Measurements from ENCODE around the gene FBH1. TPM values are rescaled to one million over a fixed set of nuclear protein-coding genes. Genes with fewer than 3 reads are reported as not detected.

Gene FBH1
- total and polyA plus RNA-seq, 4 donors, result 39.4 to 93.2 (median 63.8) TPM

DNA sequence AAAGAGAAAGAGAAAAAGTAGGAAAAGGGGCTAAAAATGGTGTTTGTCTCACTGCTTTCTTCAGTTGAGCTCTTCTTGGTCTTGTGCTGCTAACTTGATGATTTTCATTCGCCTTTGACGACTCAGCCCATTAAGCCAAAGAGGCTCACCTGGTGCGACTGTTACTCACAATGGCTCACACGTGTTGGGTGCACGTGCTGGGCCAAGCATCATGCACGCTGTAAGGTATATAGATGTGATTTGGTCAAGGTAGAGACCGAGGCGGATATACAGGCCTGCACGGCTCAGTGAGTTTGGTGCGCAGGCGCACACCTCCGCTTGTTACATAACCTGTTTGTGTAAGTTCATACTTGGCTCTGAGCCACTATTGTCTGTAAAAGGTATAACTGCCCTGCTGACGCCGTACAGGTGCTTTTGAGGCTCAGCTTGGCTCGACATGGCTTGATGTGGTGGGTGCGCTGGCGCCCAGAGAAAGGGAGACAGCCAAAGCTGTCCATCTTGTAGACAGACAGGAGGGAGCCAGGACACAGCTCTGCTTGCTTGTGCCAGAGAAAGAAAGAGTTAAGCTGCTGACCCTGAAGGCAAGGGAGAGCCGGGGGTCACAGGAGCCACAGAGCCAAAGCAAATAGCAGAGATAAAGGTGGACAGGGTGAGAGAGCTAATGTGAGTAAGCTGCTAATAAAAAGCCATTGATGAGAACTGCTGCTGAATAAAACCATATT lies 33.9 kb upstream of the FBH1 start:
- H3K9ac ChIP-seq (ENCODE audit: insufficient read depth in 1 of 2, low read length in 2 of 2), result no peak overlapping the region
- no peaks in the 10 kb centered on the region for H3K27me3 ChIP-seq (ENCODE audit: control insufficient read depth in 3 of 3, insufficient read depth in 3 of 3, low read length in 2 of 3)
- H3K9me3 ChIP-seq (ENCODE audit: control insufficient read depth in 4 of 4, insufficient read depth in 3 of 4, low read length in 3 of 4), result no peaks in the 10 kb centered on the region
- WGBS, 2 donors, result 76 to 90% methylated on average over 18 of the region's 18 CpGs
- H3K4me1 ChIP-seq (ENCODE audit: control insufficient read depth in 5 of 5, insufficient read depth in 5 of 5, low read length in 5 of 5), result peaks cover 0 to 6% (median 0%) of the 10 kb centered on the region in 5 donors
- TF ChIP-seq CTCF (IDR thresholded peaks at IDR 0.05; ENCODE audit: control extremely low read depth, extremely low read depth), result no peak
- ATAC-seq (ENCODE audit: insufficient read depth, low FRiP score), result no peak
- H3K36me3 ChIP-seq (ENCODE audit: control insufficient read depth in 4 of 4, insufficient read depth in 4 of 4, low read length in 4 of 4), result no peaks in the 10 kb centered on the region
- no peak overlapping the region for H3K27ac ChIP-seq (ENCODE audit: low read depth in 1 of 2, low read length in 1 of 2)
- DNase-seq, result no peak
- H3K4me3 ChIP-seq, result no peak overlapping the region

GRCh38 chr10:5856701-5857004 lies 33.4 kb upstream of the FBH1 start:
- 72 to 82% methylated on average over 7 of the region's 7 CpGs for WGBS, 2 donors
- Histone ChIP-seq H3K4me3 (no peak overlapping the region), H3K9ac (ENCODE audit: insufficient read depth in 1 of 2, low read length in 2 of 2) (no peak overlapping the region), H3K36me3 (ENCODE audit: control insufficient read depth in 4 of 4, insufficient read depth in 4 of 4, low read length in 4 of 4) (no peaks in the 10 kb centered on the region), H3K9me3 (ENCODE audit: control insufficient read depth in 4 of 4, insufficient read depth in 3 of 4, low read length in 3 of 4) (no peaks in the 10 kb centered on the region), H3K27ac (ENCODE audit: low read depth in 1 of 2, low read length in 1 of 2) (no peak overlapping the region), H3K27me3 (ENCODE audit: control insufficient read depth in 3 of 3, insufficient read depth in 3 of 3, low read length in 2 of 3) (no peaks in the 10 kb centered on the region), H3K4me1 (ENCODE audit: control insufficient read depth in 5 of 5, insufficient read depth in 5 of 5, low read length in 5 of 5) (peaks cover 0 to 6% (median 0%) of the 10 kb centered on the region in 5 donors)
- DNase-seq, result no peak
- TF ChIP-seq CTCF (IDR thresholded peaks at IDR 0.05; ENCODE audit: control extremely low read depth, extremely low read depth), result no peak
- no peak for ATAC-seq (ENCODE audit: insufficient read depth, low FRiP score)

DNA sequence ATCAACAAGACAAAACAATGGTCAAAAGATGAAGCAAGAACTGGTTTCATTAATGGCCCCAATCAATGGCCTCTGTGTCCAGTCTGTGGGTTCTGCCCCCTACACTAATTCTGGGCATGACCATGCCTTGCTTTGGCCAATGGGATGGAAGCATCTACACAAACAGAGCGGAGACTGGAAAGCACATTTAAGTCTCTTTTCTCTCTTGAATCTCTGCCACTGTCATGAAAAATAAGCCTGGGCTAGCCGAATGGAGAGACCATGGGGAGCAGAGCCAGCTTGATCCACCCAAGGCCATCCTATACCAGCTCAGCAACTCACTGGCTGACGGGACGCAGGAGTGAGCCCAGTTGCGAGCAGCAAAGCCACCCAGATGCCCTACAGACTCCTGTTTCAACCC lies 31.2 kb upstream of the FBH1 start:
- H3K27ac ChIP-seq (ENCODE audit: low read depth in 1 of 2, low read length in 1 of 2), result no peak overlapping the region
- no peak for TF ChIP-seq CTCF (IDR thresholded peaks at IDR 0.05; ENCODE audit: control extremely low read depth, extremely low read depth)
- H3K4me1 ChIP-seq (ENCODE audit: control insufficient read depth in 5 of 5, insufficient read depth in 5 of 5, low read length in 5 of 5), result peaks cover 0 to 6% (median 0%) of the 10 kb centered on the region in 5 donors
- no peak overlapping the region for H3K4me3 ChIP-seq
- no peak for ATAC-seq (ENCODE audit: insufficient read depth, low FRiP score)
- WGBS, 2 donors, result 94 to 96% methylated on average over 5 of the region's 5 CpGs
- H3K9me3 ChIP-seq (ENCODE audit: control insufficient read depth in 4 of 4, insufficient read depth in 3 of 4, low read length in 3 of 4), result peaks cover 0 to 3% (median 0%) of the 10 kb centered on the region in 4 donors
- H3K9ac ChIP-seq (ENCODE audit: insufficient read depth in 1 of 2, low read length in 2 of 2), result no peak overlapping the region
- no peaks in the 10 kb centered on the region for H3K27me3 ChIP-seq (ENCODE audit: control insufficient read depth in 3 of 3, insufficient read depth in 3 of 3, low read length in 2 of 3)
- no peaks in the 10 kb centered on the region for H3K36me3 ChIP-seq (ENCODE audit: control insufficient read depth in 4 of 4, insufficient read depth in 4 of 4, low read length in 4 of 4)
- no peak for DNase-seq

DNA sequence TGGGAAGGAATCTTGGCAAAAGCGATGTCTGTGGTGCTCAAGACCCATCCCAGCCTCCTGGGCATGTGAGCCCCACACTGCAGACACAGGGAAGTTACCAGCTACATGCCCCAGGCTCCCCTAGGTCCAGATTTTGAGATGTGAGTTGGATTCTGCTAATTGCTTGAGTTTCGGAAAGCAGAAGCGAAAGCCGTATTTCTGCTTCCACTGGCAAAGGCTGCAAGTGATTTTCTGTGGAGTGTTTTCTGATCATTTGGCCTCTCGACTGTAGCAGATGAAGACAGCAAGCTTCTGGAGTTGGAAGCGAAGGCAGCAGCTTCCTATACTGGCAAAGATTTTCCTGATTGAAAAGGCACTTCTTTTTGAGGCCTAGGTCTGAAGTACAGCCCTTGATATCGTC lies 30.0 kb upstream of the FBH1 start:
- ATAC-seq (ENCODE audit: insufficient read depth, low FRiP score) (no peak), DNase-seq (peak in 1 of 3 donors; percentile 26)
- no peak for TF ChIP-seq CTCF (IDR thresholded peaks at IDR 0.05; ENCODE audit: control extremely low read depth, extremely low read depth)
- Histone ChIP-seq H3K27ac (ENCODE audit: low read depth in 1 of 2, low read length in 1 of 2) (no peak overlapping the region), H3K36me3 (ENCODE audit: control insufficient read depth in 4 of 4, insufficient read depth in 4 of 4, low read length in 4 of 4) (no peaks in the 10 kb centered on the region), H3K4me1 (ENCODE audit: control insufficient read depth in 5 of 5, insufficient read depth in 5 of 5, low read length in 5 of 5) (peaks cover 0 to 6% (median 0%) of the 10 kb centered on the region in 5 donors), H3K27me3 (ENCODE audit: control insufficient read depth in 3 of 3, insufficient read depth in 3 of 3, low read length in 2 of 3) (no peaks in the 10 kb centered on the region), H3K9ac (ENCODE audit: insufficient read depth in 1 of 2, low read length in 2 of 2) (no peak overlapping the region), H3K9me3 (ENCODE audit: control insufficient read depth in 4 of 4, insufficient read depth in 3 of 4, low read length in 3 of 4) (peaks cover 0 to 3% (median 0%) of the 10 kb centered on the region in 4 donors), H3K4me3 (no peak overlapping the region)
- WGBS, 2 donors, result 76 to 81% methylated on average over 7 of the region's 7 CpGs

Measured in lung (tissue), 12 donors.